K562 treated with DMSO at 1 percent for 12 hours (cell line): ENCODE results near the gene POLL. TPM values are rescaled to one million over a fixed set of nuclear protein-coding genes. Genes with fewer than 3 reads are reported as not detected.

Experiments
- total RNA-seq: library from RNA; unstranded; fragments of 300-600 nt; gene quantifications from 2 replicates; pipeline ENCODE4 v1.2.3, GENCODE V29; 2022; ENCODE audit not compliant: insufficient read depth

POLL gene
- total RNA-seq, result 16.6 and 19.7 TPM in 2 replicates

GRCh38 chr10:101587725-101588653, at the start of gene POLL, which contains the start of gene DPCD:
POLL (minus strand) TSS chr10:101588257; CDS start chr10:101587360, 897 bp downstream.
DPCD (plus strand) TSS chr10:101588321; CDS start chr10:101588337, 16 bp downstream.

Other genes starting within 250 kb of the POLL start
- gene BTRC, start 234.1 kb downstream of the POLL start, total RNA-seq, result 2.7 and 15.0 TPM in 2 replicates
- gene DPCD, start 64 bp upstream of the POLL start, total RNA-seq, result 9.3 and 14.8 TPM in 2 replicates
- 14.2 and 17.6 TPM in 2 replicates for gene FBXW4, start 106.9 kb upstream of the POLL start, total RNA-seq
- not detected in 2 replicates for gene FGF8, start 187.9 kb upstream of the POLL start, total RNA-seq
- 57.9 and 86.4 TPM in 2 replicates for gene NPM3, start 195.2 kb upstream of the POLL start, total RNA-seq
- 15.0 and 62.9 TPM in 2 replicates for gene OGA, start 230.2 kb upstream of the POLL start, total RNA-seq